OCI-LY7 (cell line): ENCODE data around the gene MYLIP.

Experiments
- CTCF ChIP-seq: fragments of 200-600 bp; sonication (generic); conservative IDR thresholded peaks from 2 replicates; pipeline ENCODE4 v1.5.1; 2014; ENCODE audit warnings: mild to moderate bottlenecking, antibody characterized with exemption, low read length, moderate library complexity, mixed read lengths
- EZH2phosphoT487 ChIP-seq: fragments of 200-600 bp; sonication (generic); IDR thresholded peaks from 2 replicates; pipeline ENCODE4 v1.6.1; 2018; ENCODE audit warnings: low read depth, borderline replicate concordance, mild to moderate bottlenecking, mixed run types, antibody characterized with exemption, low read length, moderate library complexity, mixed read lengths

- TF ChIP-seq CTCF (no peak), EZH2phosphoT487 (no peak)
Observed at GRCh38 chr6:16136091-16136490, 7.2 kb downstream of the MYLIP start.
